A549 (cell line): ENCODE data around the gene SEPTIN2. TPM values are rescaled to one million over a fixed set of nuclear protein-coding genes. Genes with fewer than 3 reads are reported as not detected.

Source experiments
- ATAC-seq, 2 experiments: fragments of 200-7000 bp in 1 of 2; fragments of >200 bp in 1 of 2; cut with Nextera tagmentation in 1 of 2; cut with Tn5 transposase in 1 of 2; 3 replicates each; pipeline versions ENCODE4 v1.8.0 to v1.9.1; 2018 to 2020; ENCODE audit warnings: mild to moderate bottlenecking in 1 of 2, moderate library complexity in 1 of 2
- CTCF ChIA-PET: fragments of 300-600 bp; sonication (Branson Sonifier 250); formaldehyde crosslinking; extraction: SDS; loops from one replicate; lab custom pipeline; 2021; ENCODE audit warnings: antibody characterized with exemption, inconsistent platforms; lab: Yijun Ruan, JAX
- POLR2A ChIA-PET: fragments of 350-600 bp; formaldehyde crosslinking; extraction: SDS; loops from one replicate; lab custom pipeline; 2021; ENCODE audit warnings: antibody characterized with exemption, inconsistent platforms; lab: Yijun Ruan, JAX
- DNase-seq, 2 experiments: peaks; one replicate each; pipeline versions ENCODE4 v3.0.0 to v3.0.0-alpha.2; 2011 to 2016; ENCODE audit warnings: low read depth in 1 of 2, low spot score in 1 of 2
- FAIRE-seq: peaks from 2 replicates; lab custom pipeline; 2011; peaks lifted over from hg19 to GRCh38; lab: Jason Lieb, UNC
- H3K27ac ChIP-seq, 2 experiments: fragments of >200 bp; sonication (Bioruptor Twin); formaldehyde crosslinking; 3 replicates each; pipeline ENCODE4 v1.5.1; 2016 to 2017
- H3K4me1 ChIP-seq: fragments of >200 bp; sonication (Bioruptor Twin); formaldehyde crosslinking; 3 replicates; pipeline ENCODE4 v1.6.1; 2016
- H3K4me2 ChIP-seq: fragments of >200 bp; sonication (Bioruptor Twin); formaldehyde crosslinking; 3 replicates; pipeline ENCODE4 v1.6.1; 2016
- H3K4me3 ChIP-seq: fragments of >200 bp; sonication (Bioruptor Twin); formaldehyde crosslinking; 3 replicates; pipeline ENCODE4 v1.5.1; 2016
- H3K9me3 ChIP-seq: fragments of >200 bp; sonication (Bioruptor Twin); formaldehyde crosslinking; 3 replicates; pipeline ENCODE4 v1.6.1; 2016
- ESRRA ChIP-seq: fragments of 150-350 bp; IDR thresholded peaks from 2 replicates; pipeline ENCODE4 v1.6.1; 2014; ENCODE audit warnings: mild to moderate bottlenecking, low read length, borderline replicate concordance
- FOXS1 ChIP-seq: fragments of 250-450 bp; sonication (Bioruptor Pico); IDR thresholded peaks from 2 replicates; pipeline ENCODE4 v1.5.0; 2020; ENCODE audit warnings: mild to moderate bottlenecking, moderate library complexity
- HOXB13 ChIP-seq: fragments of 250-450 bp; sonication (Bioruptor Pico); IDR thresholded peaks from 2 replicates; pipeline ENCODE4 v1.5.0; 2020; ENCODE audit warnings: low read depth, mild to moderate bottlenecking, moderate library complexity
- JUN ChIP-seq, 2 experiments: fragments of >200 bp; sonication (Bioruptor Twin); formaldehyde crosslinking; IDR thresholded peaks; 2 replicates in 1 of 2; 3 replicates in 1 of 2; pipeline ENCODE4 v1.6.1; 2016 to 2017
- KDM5A ChIP-seq: fragments of 200-600 bp; sonication (generic); IDR thresholded peaks from 2 replicates; pipeline ENCODE4 v1.6.1; 2016; ENCODE audit warnings: antibody characterized with exemption, mild to moderate bottlenecking
- NPAS2 ChIP-seq: fragments of 250-450 bp; sonication (Bioruptor Pico); IDR thresholded peaks from 2 replicates; pipeline ENCODE4 v1.8.0; 2022; ENCODE audit warnings: mild to moderate bottlenecking, moderate library complexity, borderline replicate concordance
- PHF8 ChIP-seq: fragments of 200-600 bp; sonication (generic); IDR thresholded peaks from 2 replicates; pipeline ENCODE4 v1.6.1; 2016; ENCODE audit warnings: low read depth, mild to moderate bottlenecking, antibody characterized with exemption, moderate library complexity, borderline replicate concordance
- POLR2AphosphoS2 ChIP-seq: conservative IDR thresholded peaks from 2 replicates; pipeline ENCODE4 v1.6.1; 2012; ENCODE audit warnings: low read length, improper control_type of control experiment, inconsistent platforms
- RARB ChIP-seq: fragments of 250-450 bp; sonication (Bioruptor Pico); IDR thresholded peaks from 2 replicates; pipeline ENCODE4 v1.8.0; 2021; ENCODE audit warnings: mild to moderate bottlenecking, moderate library complexity
- RFX5 ChIP-seq: fragments of 450-650 bp; IDR thresholded peaks from 2 replicates; pipeline ENCODE4 v1.7.1; 2014; ENCODE audit warnings: antibody characterized with exemption, mild to moderate bottlenecking, moderate library complexity
- RNF2 ChIP-seq: fragments of 200-600 bp; sonication (generic); IDR thresholded peaks from 2 replicates; pipeline ENCODE4 v1.6.1; 2016; ENCODE audit warnings: low read depth, mild to moderate bottlenecking, antibody characterized with exemption, moderate library complexity, borderline replicate concordance
- SMC3 ChIP-seq: fragments of >200 bp; sonication (Bioruptor Twin); formaldehyde crosslinking; IDR thresholded peaks from 3 replicates; pipeline ENCODE4 v1.6.1; 2018; ENCODE audit warnings: inconsistent platforms
- SREBF2 ChIP-seq: fragments of 450-650 bp; IDR thresholded peaks from 2 replicates; pipeline ENCODE4 v1.6.1; 2014; ENCODE audit warnings: mild to moderate bottlenecking, moderate library complexity
- ZC3H11A ChIP-seq: fragments of 450-650 bp; IDR thresholded peaks from 2 replicates; pipeline ENCODE4 v1.6.1; 2014; ENCODE audit warnings: antibody characterized with exemption, mild to moderate bottlenecking
- ZFP36 ChIP-seq: fragments of 450-650 bp; IDR thresholded peaks from 2 replicates; pipeline ENCODE4 v1.6.1; 2014; ENCODE audit warnings: borderline replicate concordance; ENCODE audit not compliant: partially characterized antibody
- WGBS: methylation state at CpG from one replicate; pipeline ENCODE4 v1.1.6; 2017; ENCODE audit errors: missing lambda C conversion rate; 5-methylcytosine and 5-hydroxymethylcytosine counted together
- polyA plus RNA-seq, 4 experiments: library from polyadenylated mRNA; depleted of rRNA in 3 of 4; stranded (reverse); fragments of >200 nt; fragmentation: RNase III in 1 of 4; extraction: RNeasy Plus Mini Kit Qiagen cat#74134 plus additional on column Dnase treatment in 1 of 4; gene quantifications; 2 replicates in 3 of 4; 3 replicates in 1 of 4; pipeline ENCODE4 v1.2.3, GENCODE V29; 2011 to 2017
- TF ChIP-seq, protein P1 (sequence below): fragments of 250-450 bp; sonication (Bioruptor Pico); IDR thresholded peaks from 2 replicates; pipeline ENCODE4 v1.5.0; 2020; ENCODE audit warnings: low read depth, mild to moderate bottlenecking, moderate library complexity
- TF ChIP-seq, protein P2 (sequence below): IDR thresholded peaks from 2 replicates; pipeline ENCODE4 v1.6.1; 2012
- TF ChIP-seq, protein P3 (sequence below): fragments of 450-650 bp; IDR thresholded peaks from 2 replicates; pipeline ENCODE4 v1.6.1; 2014; ENCODE audit warnings: antibody characterized with exemption
- TF ChIP-seq, protein P4 (sequence below): IDR thresholded peaks from 2 replicates; pipeline ENCODE4 v1.6.1; 2012; ENCODE audit warnings: low read depth, borderline replicate concordance

The SEPTIN2 gene
- polyA plus RNA-seq, 2 of the 4 experiments (the other 2 are of a cell fraction): 341 to 762 TPM

DNA sequence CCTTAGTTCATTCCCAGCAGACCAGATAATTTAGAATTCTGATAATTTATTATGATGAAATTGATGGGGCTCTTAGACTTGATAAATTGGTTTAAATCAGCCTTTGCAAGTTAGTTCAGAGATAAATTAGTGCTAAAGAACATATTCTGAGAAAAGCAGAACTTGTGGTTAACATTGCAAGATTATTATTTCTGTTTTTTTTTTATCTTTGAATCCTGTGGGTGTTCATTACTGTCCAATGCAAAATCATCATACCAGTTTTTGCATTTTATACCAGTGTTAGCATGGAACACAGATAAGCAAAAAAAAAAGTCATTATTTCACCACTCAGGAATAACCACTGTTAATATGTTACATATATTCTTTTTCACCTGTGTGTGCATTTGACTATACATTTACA, 9.1 kb downstream of the SEPTIN2 start:
- FAIRE-seq (no peak), ATAC-seq (no peak), DNase-seq (no peak)
- Histone ChIP-seq H3K4me1 (peaks cover 26% of the 10 kb centered on the region), H3K9me3 (no peaks in the 10 kb centered on the region), H3K4me3 (no peak overlapping the region), H3K27ac (no peak overlapping the region), H3K4me2 (no peak overlapping the region)
- ChIA-PET POLR2A (interaction anchor here (0.9 kb wide), 1 partner anchor 9 kb away, joined by 4 read pairs; the partner anchor contains the start of genes HDLBP and SEPTIN2), CTCF (interaction anchor here (1.7 kb wide), 1 partner anchor 10 kb away, joined by 5 read pairs; the partner anchor contains the start of genes HDLBP and SEPTIN2)
- TF ChIP-seq RARB: no peak
- no peak for TF ChIP-seq PHF8
- TF ChIP-seq, protein P1, sequence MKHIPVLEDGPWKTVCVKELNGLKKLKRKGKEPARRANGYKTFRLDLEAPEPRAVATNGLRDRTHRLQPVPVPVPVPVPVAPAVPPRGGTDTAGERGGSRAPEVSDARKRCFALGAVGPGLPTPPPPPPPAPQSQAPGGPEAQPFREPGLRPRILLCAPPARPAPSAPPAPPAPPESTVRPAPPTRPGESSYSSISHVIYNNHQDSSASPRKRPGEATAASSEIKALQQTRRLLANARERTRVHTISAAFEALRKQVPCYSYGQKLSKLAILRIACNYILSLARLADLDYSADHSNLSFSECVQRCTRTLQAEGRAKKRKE: no peak
- TF ChIP-seq JUN (IDR thresholded peaks at IDR 0.05): no peak
- TF ChIP-seq ZFP36: no peak
- no peak for TF ChIP-seq POLR2AphosphoS2
- TF ChIP-seq NPAS2 (CRISPR knock-in tag): no peak
- no peak for TF ChIP-seq SMC3
- TF ChIP-seq RFX5: no peak
- no peak for TF ChIP-seq RNF2
- no peak for TF ChIP-seq ESRRA

DNA sequence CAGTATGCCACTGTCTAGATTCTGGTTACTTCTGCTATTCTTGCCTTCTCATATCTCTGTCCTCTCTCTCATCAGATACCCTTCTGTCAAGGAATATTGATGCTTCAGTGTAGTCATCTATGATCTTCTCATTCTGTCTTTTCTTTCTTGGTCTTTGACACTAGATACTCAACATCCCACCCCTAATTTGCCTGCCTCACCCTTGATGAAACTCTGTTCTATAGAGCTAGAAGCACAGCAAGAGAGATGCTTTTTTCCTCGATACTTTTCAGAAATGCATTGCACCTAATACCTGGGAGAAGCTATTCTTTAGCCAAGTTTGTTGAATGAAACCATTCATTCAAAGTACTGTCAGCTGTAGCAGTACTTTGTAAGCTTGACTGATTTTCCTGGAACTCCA, 9.5 kb downstream of the SEPTIN2 start:
- DNase-seq: no peak
- CTCF ChIA-PET: no interaction called here
- Histone ChIP-seq H3K4me1 (peaks cover 21% of the 10 kb centered on the region), H3K9me3 (no peaks in the 10 kb centered on the region), H3K4me3 (no peak overlapping the region), H3K4me2 (no peak overlapping the region), H3K27ac (no peak overlapping the region)
- no peak for FAIRE-seq
- WGBS: 100% methylated on average over 1 of the region's 1 CpG
- no peak for ATAC-seq
- TF ChIP-seq NPAS2 (CRISPR knock-in tag): no peak
- TF ChIP-seq, protein P2, sequence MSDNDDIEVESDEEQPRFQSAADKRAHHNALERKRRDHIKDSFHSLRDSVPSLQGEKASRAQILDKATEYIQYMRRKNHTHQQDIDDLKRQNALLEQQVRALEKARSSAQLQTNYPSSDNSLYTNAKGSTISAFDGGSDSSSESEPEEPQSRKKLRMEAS: no peak
- TF ChIP-seq FOXS1 (CRISPR knock-in tag): no peak
- TF ChIP-seq SREBF2: no peak
- TF ChIP-seq, protein P3, sequence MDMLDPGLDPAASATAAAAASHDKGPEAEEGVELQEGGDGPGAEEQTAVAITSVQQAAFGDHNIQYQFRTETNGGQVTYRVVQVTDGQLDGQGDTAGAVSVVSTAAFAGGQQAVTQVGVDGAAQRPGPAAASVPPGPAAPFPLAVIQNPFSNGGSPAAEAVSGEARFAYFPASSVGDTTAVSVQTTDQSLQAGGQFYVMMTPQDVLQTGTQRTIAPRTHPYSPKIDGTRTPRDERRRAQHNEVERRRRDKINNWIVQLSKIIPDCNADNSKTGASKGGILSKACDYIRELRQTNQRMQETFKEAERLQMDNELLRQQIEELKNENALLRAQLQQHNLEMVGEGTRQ: no peak
- TF ChIP-seq RARB: no peak
- no peak for TF ChIP-seq ZC3H11A
- TF ChIP-seq ESRRA: no peak
- no peak for TF ChIP-seq HOXB13 (CRISPR knock-in tag)
- TF ChIP-seq KDM5A: no peak
- no peak for TF ChIP-seq RFX5
- no peak for TF ChIP-seq POLR2AphosphoS2
- TF ChIP-seq, protein P4, sequence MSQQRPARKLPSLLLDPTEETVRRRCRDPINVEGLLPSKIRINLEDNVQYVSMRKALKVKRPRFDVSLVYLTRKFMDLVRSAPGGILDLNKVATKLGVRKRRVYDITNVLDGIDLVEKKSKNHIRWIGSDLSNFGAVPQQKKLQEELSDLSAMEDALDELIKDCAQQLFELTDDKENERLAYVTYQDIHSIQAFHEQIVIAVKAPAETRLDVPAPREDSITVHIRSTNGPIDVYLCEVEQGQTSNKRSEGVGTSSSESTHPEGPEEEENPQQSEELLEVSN: no peak
- POLR2A ChIA-PET: interaction anchor here (0.9 kb wide), 1 partner anchor 10 kb away, joined by 4 read pairs; the partner anchor contains the start of genes HDLBP and SEPTIN2

DNA sequence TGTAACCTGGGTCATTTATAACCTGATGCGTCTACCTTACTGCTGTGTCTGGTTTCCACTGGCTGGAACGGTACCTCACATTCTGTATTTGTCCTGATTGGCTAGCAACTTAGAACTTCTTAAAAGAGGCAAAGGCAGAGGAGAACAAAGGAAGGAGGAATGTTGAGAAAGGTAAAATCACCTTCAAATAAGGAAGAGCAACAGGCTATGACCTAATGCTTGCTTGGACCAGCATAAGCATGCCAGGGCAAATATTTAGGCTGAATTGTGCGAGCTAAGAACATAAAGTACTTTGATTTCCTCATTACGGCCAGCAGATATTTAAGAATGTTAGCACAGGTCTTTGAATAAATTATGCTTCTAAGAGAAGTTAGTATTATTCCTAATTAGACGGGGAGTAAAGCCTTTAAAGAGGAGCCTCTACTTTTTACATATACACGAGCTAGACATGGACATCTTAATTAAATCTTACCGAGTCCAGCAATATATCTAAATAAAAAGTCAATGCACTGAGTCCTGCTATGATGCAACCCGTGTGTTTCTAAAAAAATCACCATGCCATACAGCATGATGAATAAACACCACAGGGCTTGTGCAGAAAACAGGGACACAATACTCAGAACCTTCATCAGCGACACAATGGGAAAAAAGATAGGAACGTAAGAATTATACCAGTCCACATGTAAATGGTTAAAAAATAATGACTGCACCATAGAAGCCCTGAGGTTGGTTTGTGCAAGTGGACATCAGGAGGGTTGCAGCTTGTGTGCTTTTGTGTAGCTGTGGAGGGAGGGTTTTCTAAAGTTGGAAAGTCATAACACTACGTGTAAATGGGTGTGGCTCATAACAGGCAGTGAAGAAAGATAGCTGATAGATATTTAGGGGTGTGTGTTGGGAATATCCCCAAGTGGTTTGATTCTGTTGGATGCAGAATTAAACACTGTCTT, 14.2 kb downstream of the SEPTIN2 start:
- FAIRE-seq: no peak
- no peak for TF ChIP-seq ZFP36
- TF ChIP-seq, all 56 proteins: peak for 0
- 91% methylated on average over 11 of the region's 11 CpGs for WGBS
- no peaks in the 10 kb centered on the region for H3K4me1 ChIP-seq
- no peak overlapping the region for H3K4me2 ChIP-seq
- ChIA-PET CTCF (interaction anchor here (0.8 kb wide), 1 partner anchor 15 kb away, joined by 3 read pairs; the partner anchor contains the start of genes HDLBP and SEPTIN2), POLR2A (no interaction called here)
- no peak overlapping the region for H3K27ac ChIP-seq
- no peak overlapping the region for H3K4me3 ChIP-seq
- ATAC-seq (no peak), DNase-seq (no peak)
- H3K9me3 ChIP-seq: no peaks in the 10 kb centered on the region
